GM23338 (cell line): ENCODE measurements around the gene PSTK. TPM values are rescaled to one million over a fixed set of nuclear protein-coding genes. Genes with fewer than 3 reads are reported as not detected.

ENCODE experiments used
- ATAC-seq: fragments of 200-7000 bp; cut with Tn5 transposase; 3 replicates; pipeline ENCODE4 v1.9.1; 2020
- DNase-seq: peaks from one replicate; pipeline ENCODE4 v3.0.0-alpha.2; 2015; ENCODE audit warnings: low spot score
- H2AFZ ChIP-seq: fragments of 200-600 bp; sonication (generic); 2 replicates; pipeline ENCODE4 v1.8.0; 2016; ENCODE audit warnings: antibody characterized with exemption, mild to moderate bottlenecking, moderate library complexity
- H3F3A ChIP-seq: fragments of 200-600 bp; sonication (generic); replicated peaks from 2 replicates; pipeline ENCODE4 v1.8.0; 2017; ENCODE audit warnings: antibody characterized with exemption, mixed run types, low read depth
- H3K27ac ChIP-seq: fragments of 200-600 bp; sonication (generic); 2 replicates; pipeline ENCODE4 v1.6.1; 2016; ENCODE audit warnings: low read depth
- H3K27me3 ChIP-seq: fragments of 200-600 bp; sonication (generic); 2 replicates; pipeline ENCODE4 v1.8.0; 2016; ENCODE audit warnings: mild to moderate bottlenecking, mixed run types, moderate library complexity; ENCODE audit not compliant: insufficient read depth
- H3K36me3 ChIP-seq: fragments of 200-600 bp; sonication (generic); 2 replicates; pipeline ENCODE4 v1.8.0; 2016; ENCODE audit warnings: mild to moderate bottlenecking; ENCODE audit not compliant: insufficient read depth
- H3K4me1 ChIP-seq: fragments of 200-600 bp; sonication (generic); 2 replicates; pipeline ENCODE4 v1.8.0; 2016; ENCODE audit warnings: mild to moderate bottlenecking, moderate library complexity; ENCODE audit not compliant: insufficient read depth
- H3K4me2 ChIP-seq: fragments of 200-600 bp; sonication (generic); 2 replicates; pipeline ENCODE4 v1.7.1; 2017; ENCODE audit warnings: mixed run types
- H3K4me3 ChIP-seq: fragments of 200-600 bp; sonication (generic); 2 replicates; pipeline ENCODE4 v1.6.1; 2016; ENCODE audit warnings: mixed run types
- H3K79me2 ChIP-seq: fragments of 200-600 bp; sonication (generic); replicated peaks from 2 replicates; pipeline ENCODE4 v1.8.0; 2017; ENCODE audit warnings: mild to moderate bottlenecking; ENCODE audit not compliant: insufficient read depth
- H3K9me2 ChIP-seq: fragments of 200-600 bp; sonication (generic); 2 replicates; pipeline ENCODE4 v1.8.0; 2017; ENCODE audit not compliant: insufficient read depth
- H4K20me1 ChIP-seq: fragments of 200-600 bp; sonication (generic); replicated peaks from 2 replicates; pipeline ENCODE4 v1.8.0; 2017; ENCODE audit warnings: mild to moderate bottlenecking; ENCODE audit not compliant: insufficient read depth
- H3K27ac Mint-ChIP-seq: 2 replicates; pipeline ENCODE4 v1.8.0; 2020; ENCODE audit warnings: inconsistent platforms, mild to moderate bottlenecking, moderate library complexity, mixed read lengths
- H3K27me3 Mint-ChIP-seq: 3 replicates; pipeline ENCODE4 v1.8.0; 2022; ENCODE audit warnings: low read depth, mild to moderate bottlenecking, moderate library complexity, mixed read lengths, inconsistent platforms; ENCODE audit not compliant: insufficient read depth, poor library complexity
- H3K36me3 Mint-ChIP-seq: 3 replicates; pipeline ENCODE4 v1.8.0; 2021; ENCODE audit warnings: low read depth, mild to moderate bottlenecking, inconsistent platforms, moderate library complexity, mixed read lengths
- H3K4me1 Mint-ChIP-seq: 3 replicates; pipeline ENCODE4 v1.8.0; 2020; ENCODE audit warnings: mild to moderate bottlenecking, inconsistent platforms, mixed read lengths
- H3K4me3 Mint-ChIP-seq: 3 replicates; pipeline ENCODE4 v1.8.0; 2021; ENCODE audit warnings: moderate library complexity, mild to moderate bottlenecking, inconsistent platforms, mixed read lengths
- H3K9me3 Mint-ChIP-seq: 3 replicates; pipeline ENCODE4 v1.8.0; 2020; ENCODE audit warnings: moderate library complexity, mild to moderate bottlenecking, inconsistent platforms, mixed read lengths
- CREB1 ChIP-seq: fragments of 250-450 bp; sonication (Bioruptor Pico); IDR thresholded peaks from 2 replicates; pipeline ENCODE4 v1.5.0; 2020; ENCODE audit warnings: low read depth, mild to moderate bottlenecking, moderate library complexity
- ETS1 ChIP-seq: IDR thresholded peaks from 2 replicates; pipeline ENCODE4 v1.6.1; 2016; ENCODE audit warnings: antibody characterized with exemption
- EZH2 ChIP-seq: fragments of 200-600 bp; sonication (generic); IDR thresholded peaks from one replicate; pipeline ENCODE4 v1.8.0; 2017; ENCODE audit warnings: antibody characterized with exemption, mild to moderate bottlenecking, low read depth; ENCODE audit not compliant: unreplicated experiment
- EZH2phosphoT487 ChIP-seq: fragments of 200-600 bp; sonication (generic); IDR thresholded peaks from one replicate; pipeline ENCODE4 v1.8.1; 2018; ENCODE audit warnings: antibody characterized with exemption; ENCODE audit not compliant: unreplicated experiment
- JUNB ChIP-seq: IDR thresholded peaks from one replicate; pipeline ENCODE4 v1.6.1; 2016; ENCODE audit warnings: antibody characterized with exemption; ENCODE audit not compliant: unreplicated experiment
- POLR2AphosphoS5 ChIP-seq: IDR thresholded peaks from 2 replicates; pipeline ENCODE4 v1.6.1; 2016; ENCODE audit warnings: antibody characterized with exemption, low read depth
- STAT1 ChIP-seq: IDR thresholded peaks from one replicate; pipeline ENCODE4 v1.6.1; 2016; ENCODE audit warnings: antibody characterized with exemption; ENCODE audit not compliant: unreplicated experiment
- ZNF331 ChIP-seq: fragments of 250-450 bp; sonication (Bioruptor Pico); IDR thresholded peaks from 2 replicates; pipeline ENCODE4 v1.5.0; 2020; ENCODE audit warnings: low read depth, mild to moderate bottlenecking, moderate library complexity
- polyA plus RNA-seq: library from polyadenylated mRNA; unstranded; fragments of >200 nt; fragmentation: Nextera tagmentation; extraction: Ambion mirVana; gene quantifications from 2 replicates; pipeline ENCODE4 v1.2.1, GENCODE V29; 2016
- total RNA-seq: library from RNA; depleted of rRNA; stranded (reverse); fragments of >200 nt; shearing (Covaris generic); gene quantifications from 2 replicates; pipeline ENCODE4 v1.2.3, GENCODE V29; 2014
- TF ChIP-seq, protein P1 (sequence below): fragments of 250-450 bp; sonication (Bioruptor Pico); IDR thresholded peaks from 2 replicates; pipeline ENCODE4 v1.5.0; 2020; ENCODE audit warnings: mild to moderate bottlenecking, moderate library complexity
- TF ChIP-seq, protein P2 (sequence below): IDR thresholded peaks from one replicate; pipeline ENCODE4 v1.6.1; 2018; ENCODE audit warnings: antibody characterized with exemption; ENCODE audit not compliant: unreplicated experiment

PSTK gene
- total and polyA plus RNA-seq, 2 experiments from 2014 or later: 2.3 to 9.3 TPM

DNA sequence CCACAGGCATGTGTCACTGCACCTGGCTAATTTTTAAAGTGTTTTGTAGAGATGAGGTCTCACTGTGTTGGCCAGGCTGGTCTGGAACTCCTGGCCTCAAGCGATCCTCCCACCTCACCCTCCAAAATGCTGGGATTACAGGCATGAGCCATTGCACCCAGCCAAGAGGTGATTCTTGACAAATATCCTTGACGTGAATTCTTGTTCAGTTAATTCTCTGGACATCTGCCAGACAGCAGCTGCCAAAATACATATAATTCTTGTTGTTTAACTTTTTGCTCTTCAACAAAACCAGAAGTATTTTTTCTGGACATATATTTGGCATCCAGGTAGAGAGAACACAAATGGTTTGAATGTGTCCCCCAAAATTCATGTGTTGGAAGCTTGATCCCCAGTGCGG, 31.8 kb downstream of the PSTK start:
- no peak overlapping the region for H3K4me2 ChIP-seq
- H3K36me3 Mint-ChIP-seq: peaks cover 38% of the 10 kb centered on the region
- H3K4me1 Mint-ChIP-seq: peaks cover 48% of the 10 kb centered on the region
- ATAC-seq (no peak), DNase-seq (no peak)
- H3K9me3 Mint-ChIP-seq: peaks cover 2% of the 10 kb centered on the region; the same call in 2 of the 3 replicates
- H3K36me3 ChIP-seq: no peaks in the 10 kb centered on the region
- H3K27ac Mint-ChIP-seq: no peak overlapping the region
- no peaks in the 10 kb centered on the region for H4K20me1 ChIP-seq
- TF ChIP-seq POLR2AphosphoS5: no peak
- no peak for TF ChIP-seq ETS1
- H3K27me3 Mint-ChIP-seq: peaks cover 42% of the 10 kb centered on the region
- H3K4me3 ChIP-seq: no peak overlapping the region
- H3K79me2 ChIP-seq: peaks cover 16% of the 10 kb centered on the region
- peaks cover 38% of the 10 kb centered on the region for H3K4me1 ChIP-seq
- H3F3A ChIP-seq: no peaks in the 10 kb centered on the region
- H3K9me2 ChIP-seq: no peaks in the 10 kb centered on the region
- peaks cover 31% of the 10 kb centered on the region for H3K27me3 ChIP-seq
- H3K27ac ChIP-seq: no peak overlapping the region
- H2AFZ ChIP-seq: no peak overlapping the region
- H3K4me3 Mint-ChIP-seq: no peak overlapping the region

DNA sequence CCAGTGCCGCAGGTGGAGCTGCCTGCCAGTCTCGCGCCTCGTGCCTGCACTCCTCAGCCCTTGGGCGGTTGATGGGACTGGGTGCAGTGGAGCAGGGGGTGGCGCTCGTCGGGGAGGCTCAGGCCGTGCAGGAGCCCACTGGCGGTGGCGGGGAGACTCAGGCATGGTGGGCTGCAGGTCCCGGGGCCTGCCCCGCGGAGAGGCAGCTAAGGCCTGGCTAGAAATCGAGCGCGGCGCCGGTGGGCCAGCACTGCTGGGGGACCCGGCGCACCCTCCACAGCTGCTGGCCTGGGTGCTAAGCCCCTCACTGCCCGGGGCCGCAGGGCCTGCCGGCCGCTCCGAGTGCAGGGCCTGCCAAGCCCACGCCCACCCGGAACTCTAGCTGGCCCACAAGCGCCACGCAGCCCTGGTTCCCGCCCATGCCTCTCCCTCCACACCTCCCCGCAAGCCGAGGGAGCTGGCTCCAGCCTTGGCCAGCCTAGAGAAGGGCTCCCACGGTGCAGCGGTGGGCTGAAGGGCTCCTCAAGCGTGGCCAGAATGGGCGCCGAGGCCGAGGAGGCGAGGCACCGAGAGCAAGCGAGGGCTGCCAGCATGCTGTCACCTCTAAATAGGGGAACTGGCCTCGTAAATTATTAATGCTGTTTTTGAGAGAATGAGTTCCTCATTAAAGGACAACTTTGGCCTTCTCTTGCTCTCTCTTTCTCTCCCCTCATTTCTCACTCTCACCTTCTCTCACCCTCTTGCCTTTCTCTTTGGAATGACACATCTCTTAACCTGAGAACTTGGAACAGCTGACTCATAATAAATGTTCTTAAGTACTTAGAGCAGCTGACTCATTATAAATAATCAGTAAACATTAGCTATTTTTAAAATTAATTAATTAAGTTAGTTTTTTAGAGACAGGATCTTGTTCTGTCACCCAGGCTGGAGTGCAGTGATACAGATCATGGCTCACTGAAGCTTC, 33.5 kb downstream of the PSTK start:
- Mint-ChIP-seq H3K27ac (no peak overlapping the region), H3K4me3 (no peak overlapping the region; the same call in 2 of the 3 replicates), H3K27me3 (peaks cover 47% of the 10 kb centered on the region), H3K4me1 (peaks cover 50% of the 10 kb centered on the region), H3K36me3 (peaks cover 47% of the 10 kb centered on the region), H3K9me3 (peaks cover 15% of the 10 kb centered on the region)
- H3F3A ChIP-seq: no peaks in the 10 kb centered on the region
- no peaks in the 10 kb centered on the region for H3K36me3 ChIP-seq
- ATAC-seq: no peak
- no peaks in the 10 kb centered on the region for H4K20me1 ChIP-seq
- H3K9me2 ChIP-seq: no peaks in the 10 kb centered on the region
- peaks cover 31% of the 10 kb centered on the region for H3K27me3 ChIP-seq
- peaks cover 48% of the 10 kb centered on the region for H3K4me1 ChIP-seq
- H2AFZ ChIP-seq: no peak overlapping the region
- no peak for DNase-seq
- no peak overlapping the region for H3K27ac ChIP-seq
- H3K4me3 ChIP-seq: no peak overlapping the region
- no peak overlapping the region for H3K4me2 ChIP-seq
- H3K79me2 ChIP-seq: peaks cover 5% of the 10 kb centered on the region; the same call in 1 of the 2 replicates
- TF ChIP-seq STAT1: no peak
- no peak for TF ChIP-seq EZH2
- TF ChIP-seq, protein P1, sequence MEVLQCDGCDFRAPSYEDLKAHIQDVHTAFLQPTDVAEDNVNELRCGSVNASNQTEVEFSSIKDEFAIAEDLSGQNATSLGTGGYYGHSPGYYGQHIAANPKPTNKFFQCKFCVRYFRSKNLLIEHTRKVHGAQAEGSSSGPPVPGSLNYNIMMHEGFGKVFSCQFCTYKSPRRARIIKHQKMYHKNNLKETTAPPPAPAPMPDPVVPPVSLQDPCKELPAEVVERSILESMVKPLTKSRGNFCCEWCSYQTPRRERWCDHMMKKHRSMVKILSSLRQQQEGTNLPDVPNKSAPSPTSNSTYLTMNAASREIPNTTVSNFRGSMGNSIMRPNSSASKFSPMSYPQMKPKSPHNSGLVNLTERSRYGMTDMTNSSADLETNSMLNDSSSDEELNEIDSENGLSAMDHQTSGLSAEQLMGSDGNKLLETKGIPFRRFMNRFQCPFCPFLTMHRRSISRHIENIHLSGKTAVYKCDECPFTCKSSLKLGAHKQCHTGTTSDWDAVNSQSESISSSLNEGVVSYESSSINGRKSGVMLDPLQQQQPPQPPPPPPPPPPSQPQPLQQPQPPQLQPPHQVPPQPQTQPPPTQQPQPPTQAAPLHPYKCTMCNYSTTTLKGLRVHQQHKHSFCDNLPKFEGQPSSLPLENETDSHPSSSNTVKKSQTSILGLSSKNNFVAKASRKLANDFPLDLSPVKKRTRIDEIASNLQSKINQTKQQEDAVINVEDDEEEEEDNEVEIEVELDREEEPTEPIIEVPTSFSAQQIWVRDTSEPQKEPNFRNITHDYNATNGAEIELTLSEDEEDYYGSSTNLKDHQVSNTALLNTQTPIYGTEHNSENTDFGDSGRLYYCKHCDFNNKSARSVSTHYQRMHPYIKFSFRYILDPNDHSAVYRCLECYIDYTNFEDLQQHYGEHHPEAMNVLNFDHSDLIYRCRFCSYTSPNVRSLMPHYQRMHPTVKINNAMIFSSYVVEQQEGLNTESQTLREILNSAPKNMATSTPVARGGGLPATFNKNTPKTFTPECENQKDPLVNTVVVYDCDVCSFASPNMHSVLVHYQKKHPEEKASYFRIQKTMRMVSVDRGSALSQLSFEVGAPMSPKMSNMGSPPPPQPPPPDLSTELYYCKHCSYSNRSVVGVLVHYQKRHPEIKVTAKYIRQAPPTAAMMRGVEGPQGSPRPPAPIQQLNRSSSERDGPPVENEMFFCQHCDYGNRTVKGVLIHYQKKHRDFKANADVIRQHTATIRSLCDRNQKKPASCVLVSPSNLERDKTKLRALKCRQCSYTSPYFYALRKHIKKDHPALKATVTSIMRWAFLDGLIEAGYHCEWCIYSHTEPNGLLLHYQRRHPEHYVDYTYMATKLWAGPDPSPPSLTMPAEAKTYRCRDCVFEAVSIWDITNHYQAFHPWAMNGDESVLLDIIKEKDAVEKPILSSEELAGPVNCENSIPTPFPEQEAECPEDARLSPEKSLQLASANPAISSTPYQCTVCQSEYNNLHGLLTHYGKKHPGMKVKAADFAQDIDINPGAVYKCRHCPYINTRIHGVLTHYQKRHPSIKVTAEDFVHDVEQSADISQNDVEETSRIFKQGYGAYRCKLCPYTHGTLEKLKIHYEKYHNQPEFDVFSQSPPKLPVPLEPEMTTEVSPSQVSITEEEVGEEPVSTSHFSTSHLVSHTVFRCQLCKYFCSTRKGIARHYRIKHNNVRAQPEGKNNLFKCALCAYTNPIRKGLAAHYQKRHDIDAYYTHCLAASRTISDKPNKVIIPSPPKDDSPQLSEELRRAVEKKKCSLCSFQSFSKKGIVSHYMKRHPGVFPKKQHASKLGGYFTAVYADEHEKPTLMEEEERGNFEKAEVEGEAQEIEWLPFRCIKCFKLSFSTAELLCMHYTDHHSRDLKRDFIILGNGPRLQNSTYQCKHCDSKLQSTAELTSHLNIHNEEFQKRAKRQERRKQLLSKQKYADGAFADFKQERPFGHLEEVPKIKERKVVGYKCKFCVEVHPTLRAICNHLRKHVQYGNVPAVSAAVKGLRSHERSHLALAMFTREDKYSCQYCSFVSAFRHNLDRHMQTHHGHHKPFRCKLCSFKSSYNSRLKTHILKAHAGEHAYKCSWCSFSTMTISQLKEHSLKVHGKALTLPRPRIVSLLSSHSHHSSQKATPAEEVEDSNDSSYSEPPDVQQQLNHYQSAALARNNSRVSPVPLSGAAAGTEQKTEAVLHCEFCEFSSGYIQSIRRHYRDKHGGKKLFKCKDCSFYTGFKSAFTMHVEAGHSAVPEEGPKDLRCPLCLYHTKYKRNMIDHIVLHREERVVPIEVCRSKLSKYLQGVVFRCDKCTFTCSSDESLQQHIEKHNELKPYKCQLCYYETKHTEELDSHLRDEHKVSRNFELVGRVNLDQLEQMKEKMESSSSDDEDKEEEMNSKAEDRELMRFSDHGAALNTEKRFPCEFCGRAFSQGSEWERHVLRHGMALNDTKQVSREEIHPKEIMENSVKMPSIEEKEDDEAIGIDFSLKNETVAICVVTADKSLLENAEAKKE (CRISPR knock-in tag): no peak
- TF ChIP-seq EZH2phosphoT487: no peak
- no peak for TF ChIP-seq JUNB
- no peak for TF ChIP-seq ZNF331 (CRISPR knock-in tag)
- TF ChIP-seq, protein P2, sequence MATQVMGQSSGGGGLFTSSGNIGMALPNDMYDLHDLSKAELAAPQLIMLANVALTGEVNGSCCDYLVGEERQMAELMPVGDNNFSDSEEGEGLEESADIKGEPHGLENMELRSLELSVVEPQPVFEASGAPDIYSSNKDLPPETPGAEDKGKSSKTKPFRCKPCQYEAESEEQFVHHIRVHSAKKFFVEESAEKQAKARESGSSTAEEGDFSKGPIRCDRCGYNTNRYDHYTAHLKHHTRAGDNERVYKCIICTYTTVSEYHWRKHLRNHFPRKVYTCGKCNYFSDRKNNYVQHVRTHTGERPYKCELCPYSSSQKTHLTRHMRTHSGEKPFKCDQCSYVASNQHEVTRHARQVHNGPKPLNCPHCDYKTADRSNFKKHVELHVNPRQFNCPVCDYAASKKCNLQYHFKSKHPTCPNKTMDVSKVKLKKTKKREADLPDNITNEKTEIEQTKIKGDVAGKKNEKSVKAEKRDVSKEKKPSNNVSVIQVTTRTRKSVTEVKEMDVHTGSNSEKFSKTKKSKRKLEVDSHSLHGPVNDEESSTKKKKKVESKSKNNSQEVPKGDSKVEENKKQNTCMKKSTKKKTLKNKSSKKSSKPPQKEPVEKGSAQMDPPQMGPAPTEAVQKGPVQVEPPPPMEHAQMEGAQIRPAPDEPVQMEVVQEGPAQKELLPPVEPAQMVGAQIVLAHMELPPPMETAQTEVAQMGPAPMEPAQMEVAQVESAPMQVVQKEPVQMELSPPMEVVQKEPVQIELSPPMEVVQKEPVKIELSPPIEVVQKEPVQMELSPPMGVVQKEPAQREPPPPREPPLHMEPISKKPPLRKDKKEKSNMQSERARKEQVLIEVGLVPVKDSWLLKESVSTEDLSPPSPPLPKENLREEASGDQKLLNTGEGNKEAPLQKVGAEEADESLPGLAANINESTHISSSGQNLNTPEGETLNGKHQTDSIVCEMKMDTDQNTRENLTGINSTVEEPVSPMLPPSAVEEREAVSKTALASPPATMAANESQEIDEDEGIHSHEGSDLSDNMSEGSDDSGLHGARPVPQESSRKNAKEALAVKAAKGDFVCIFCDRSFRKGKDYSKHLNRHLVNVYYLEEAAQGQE: no peak
- no peak for TF ChIP-seq CREB1 (CRISPR knock-in tag)
- TF ChIP-seq POLR2AphosphoS5: no peak
